Measurements from ENCODE around the gene MAP1LC3B2.
A peak's percentile ranks its signal among the peaks of the same experiment; 100 is the strongest.

Gene MAP1LC3B2

GRCh38 chr12:116532986-116533342, 26.2 kb upstream of the MAP1LC3B2 start:
- H3K36me3 Mint-ChIP-seq: no peaks in the 10 kb centered on the region
- peaks cover 46% of the 10 kb centered on the region for H3K4me1 Mint-ChIP-seq
- no peak for ATAC-seq
- peak overlapping the region; percentile 99 for H3K4me3 Mint-ChIP-seq
- no peaks in the 10 kb centered on the region for H3K9me3 Mint-ChIP-seq
- H3K27ac Mint-ChIP-seq: peak overlapping the region; percentile 81
- no peaks in the 10 kb centered on the region for H3K27me3 Mint-ChIP-seq

DNA sequence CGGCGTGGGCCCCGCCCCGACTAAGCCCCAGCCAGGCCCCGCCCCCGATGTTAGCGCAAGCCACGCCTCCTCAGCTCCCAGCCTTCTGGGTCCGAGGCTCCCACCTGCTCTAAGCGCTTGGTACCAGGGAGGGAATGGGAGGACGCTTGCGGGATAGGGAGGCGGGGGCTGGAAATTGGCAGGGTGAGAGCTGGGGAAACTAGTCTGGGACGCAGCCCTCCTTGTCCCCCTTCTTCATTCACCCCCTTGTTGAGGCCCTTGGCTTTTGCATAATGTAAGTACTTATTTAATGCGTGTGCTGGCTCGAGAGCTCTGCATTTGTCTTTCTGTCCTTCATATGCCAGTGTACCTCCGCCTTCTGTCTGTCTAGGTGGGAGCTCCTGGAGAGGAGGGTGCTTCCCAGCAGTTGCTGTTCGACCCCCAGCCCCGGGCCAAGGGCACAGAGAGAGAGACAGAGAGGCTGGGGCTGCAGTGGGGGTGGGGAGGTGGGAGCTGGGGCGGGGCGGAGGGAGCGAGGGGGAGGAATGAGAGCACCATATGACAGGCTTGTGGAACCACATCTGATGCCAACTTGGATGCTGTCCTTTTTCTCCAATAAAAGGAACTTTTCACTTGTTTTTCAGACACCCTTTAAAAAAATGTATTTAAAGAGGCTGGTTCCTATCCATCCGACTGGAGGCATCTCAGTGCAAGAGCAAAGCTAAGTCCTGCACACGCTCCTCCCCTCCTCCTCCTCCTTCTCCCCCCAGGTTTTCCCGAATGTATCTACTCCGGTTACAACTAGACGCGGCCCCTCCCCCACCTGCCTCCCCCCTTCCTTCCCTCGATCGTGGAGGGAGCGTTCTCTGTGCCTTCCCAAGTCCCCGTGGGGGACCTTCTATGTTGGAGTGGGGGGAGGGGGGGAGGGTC, 25.6 kb upstream of the MAP1LC3B2 start:
- peak; percentile 90 for ATAC-seq
- peak overlapping the region; percentile 81 for H3K27ac Mint-ChIP-seq
- no peaks in the 10 kb centered on the region for H3K27me3 Mint-ChIP-seq
- no peaks in the 10 kb centered on the region for H3K9me3 Mint-ChIP-seq
- H3K36me3 Mint-ChIP-seq: no peaks in the 10 kb centered on the region
- peak overlapping the region; percentile 99 for H3K4me3 Mint-ChIP-seq
- H3K4me1 Mint-ChIP-seq: peaks cover 53% of the 10 kb centered on the region

DNA sequence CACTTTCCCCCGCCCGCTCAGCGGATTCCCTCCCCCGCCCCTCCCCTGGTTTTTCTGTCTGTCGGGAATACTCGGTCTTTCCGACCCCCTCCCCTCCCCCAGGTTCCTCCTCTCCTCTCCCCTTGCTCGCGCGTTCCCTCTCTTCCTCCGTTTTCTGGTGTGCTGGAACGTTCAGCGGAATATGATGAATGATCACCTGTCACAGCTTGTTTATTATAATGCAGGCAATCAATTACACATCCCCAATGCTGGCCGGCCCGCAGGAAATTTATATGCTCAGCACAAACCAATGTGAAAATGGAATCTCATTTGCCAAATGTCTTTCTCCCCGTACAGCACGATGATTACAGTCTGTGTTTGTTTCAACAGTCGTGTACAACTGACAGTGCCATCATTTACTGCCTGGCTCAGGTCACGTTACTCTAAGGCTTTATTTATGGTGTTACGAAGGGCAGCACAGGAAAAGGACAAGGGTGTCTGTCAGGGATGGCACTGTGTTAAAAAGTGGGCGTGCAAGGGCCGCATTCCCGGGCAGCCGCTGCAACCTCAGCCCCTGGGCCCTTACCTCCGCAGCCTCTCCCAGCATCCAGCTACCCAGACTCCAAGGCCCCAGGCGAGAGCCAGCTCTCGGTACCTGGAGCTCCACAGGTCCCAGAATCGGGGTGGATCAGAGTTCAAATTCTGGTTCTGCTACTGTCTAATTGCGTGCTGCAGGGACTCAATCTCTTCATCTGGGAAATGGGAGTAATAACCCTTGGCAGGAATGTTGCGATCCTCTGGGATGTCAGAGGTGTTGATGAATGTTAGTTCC, 24.7 kb upstream of the MAP1LC3B2 start:
- H3K4me1 Mint-ChIP-seq: peaks cover 62% of the 10 kb centered on the region
- H3K36me3 Mint-ChIP-seq: no peaks in the 10 kb centered on the region
- peak overlapping the region; percentile 81 for H3K27ac Mint-ChIP-seq
- H3K27me3 Mint-ChIP-seq: no peaks in the 10 kb centered on the region
- H3K4me3 Mint-ChIP-seq: peak overlapping the region; percentile 99
- no peak for ATAC-seq
- H3K9me3 Mint-ChIP-seq: no peaks in the 10 kb centered on the region

DNA sequence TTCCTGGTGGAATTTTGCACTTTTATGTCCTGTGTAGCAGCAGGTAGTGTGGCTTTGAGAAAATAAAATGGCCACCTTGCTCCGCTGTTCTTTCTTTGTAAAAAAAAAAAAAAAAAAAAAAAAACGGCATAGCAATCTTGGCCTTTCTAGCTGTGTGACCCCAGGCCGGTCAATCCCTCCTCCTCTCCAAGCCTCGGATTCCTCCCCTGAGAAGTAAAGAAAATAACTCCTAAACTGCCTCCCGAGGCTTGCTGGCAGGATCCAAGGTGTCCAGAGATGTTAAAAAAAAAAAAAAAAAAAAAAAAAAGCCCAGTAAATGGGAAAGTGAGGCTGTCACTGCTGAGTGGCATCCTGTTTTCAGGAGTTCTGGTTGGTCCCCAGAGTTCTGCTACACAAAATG, 23.9 kb upstream of the MAP1LC3B2 start:
- peaks cover 69% of the 10 kb centered on the region for H3K4me1 Mint-ChIP-seq

GRCh38 chr12:116537101-116537904, 21.9 kb upstream of the MAP1LC3B2 start:
- peak overlapping the region; percentile 93 for H3K27ac Mint-ChIP-seq
- H3K36me3 Mint-ChIP-seq: no peaks in the 10 kb centered on the region
- peaks cover 75% of the 10 kb centered on the region for H3K4me1 Mint-ChIP-seq
- no peaks in the 10 kb centered on the region for H3K27me3 Mint-ChIP-seq
- peaks cover 3% of the 10 kb centered on the region for H3K9me3 Mint-ChIP-seq
- H3K4me3 Mint-ChIP-seq: peak overlapping the region; percentile 71
- peak; percentile 69 for ATAC-seq

More for the DNA sequence above, 23.9 kb upstream of the MAP1LC3B2 start:
- H3K27ac Mint-ChIP-seq: no peak overlapping the region
- H3K4me3 Mint-ChIP-seq: no peak overlapping the region
- no peaks in the 10 kb centered on the region for H3K9me3 Mint-ChIP-seq
- H3K36me3 Mint-ChIP-seq: no peaks in the 10 kb centered on the region
- no peaks in the 10 kb centered on the region for H3K27me3 Mint-ChIP-seq
- no peak for ATAC-seq

DNA sequence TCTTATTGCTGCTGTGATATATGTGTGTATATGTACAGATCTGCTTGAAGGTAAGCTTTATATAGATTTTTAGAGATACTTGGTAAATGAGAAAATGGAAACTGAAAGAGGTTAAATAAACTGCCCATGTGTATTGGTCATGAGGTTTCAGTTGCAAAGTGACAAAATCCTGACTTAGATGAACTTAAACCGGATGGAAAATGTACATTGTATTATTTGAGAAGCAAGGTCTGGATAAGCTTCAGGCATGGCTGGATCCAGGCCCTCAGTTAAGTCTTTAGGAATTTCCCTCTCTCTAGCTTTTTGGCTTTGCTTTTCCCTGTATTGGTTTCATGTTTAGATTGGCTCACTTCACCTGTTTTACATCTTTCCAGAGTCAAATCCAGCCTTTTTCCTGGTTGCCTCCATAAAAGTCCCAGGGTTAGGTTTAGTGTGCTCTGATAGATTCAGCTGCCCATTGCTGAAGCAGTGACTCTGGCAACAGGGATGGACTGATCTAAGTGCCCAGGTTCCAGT, 21.0 kb upstream of the MAP1LC3B2 start:
- Mint-ChIP-seq H3K9me3 (peaks cover 3% of the 10 kb centered on the region), H3K4me3 (peak overlapping the region; percentile 71), H3K4me1 (peaks cover 66% of the 10 kb centered on the region), H3K27me3 (no peaks in the 10 kb centered on the region), H3K27ac (peak overlapping the region; percentile 93), H3K36me3 (no peaks in the 10 kb centered on the region)
- ATAC-seq: peak; percentile 58

GRCh38 chr12:116538682-116539305, 20.4 kb upstream of the MAP1LC3B2 start:
- Mint-ChIP-seq H3K36me3 (no peaks in the 10 kb centered on the region), H3K9me3 (peaks cover 3% of the 10 kb centered on the region), H3K27ac (peak overlapping the region; percentile 93), H3K4me3 (peak overlapping the region; percentile 42), H3K4me1 (peaks cover 60% of the 10 kb centered on the region), H3K27me3 (no peaks in the 10 kb centered on the region)
- ATAC-seq: no peak

GRCh38 chr12:116539361-116539771, 19.8 kb upstream of the MAP1LC3B2 start:
- Mint-ChIP-seq H3K27ac (peak overlapping the region; percentile 93), H3K4me1 (peaks cover 57% of the 10 kb centered on the region), H3K36me3 (no peaks in the 10 kb centered on the region), H3K4me3 (no peak overlapping the region), H3K9me3 (peaks cover 3% of the 10 kb centered on the region), H3K27me3 (no peaks in the 10 kb centered on the region)
- ATAC-seq: no peak

- H3K4me3 Mint-ChIP-seq: no peak overlapping the region
- no peaks in the 10 kb centered on the region for H3K27me3 Mint-ChIP-seq
- H3K27ac Mint-ChIP-seq: peak overlapping the region; percentile 93
- no peaks in the 10 kb centered on the region for H3K36me3 Mint-ChIP-seq
- ATAC-seq: no peak
- peaks cover 51% of the 10 kb centered on the region for H3K4me1 Mint-ChIP-seq
- H3K9me3 Mint-ChIP-seq: peaks cover 3% of the 10 kb centered on the region
Measured at GRCh38 chr12:116539905-116540482, 19.2 kb upstream of the MAP1LC3B2 start.

DNA sequence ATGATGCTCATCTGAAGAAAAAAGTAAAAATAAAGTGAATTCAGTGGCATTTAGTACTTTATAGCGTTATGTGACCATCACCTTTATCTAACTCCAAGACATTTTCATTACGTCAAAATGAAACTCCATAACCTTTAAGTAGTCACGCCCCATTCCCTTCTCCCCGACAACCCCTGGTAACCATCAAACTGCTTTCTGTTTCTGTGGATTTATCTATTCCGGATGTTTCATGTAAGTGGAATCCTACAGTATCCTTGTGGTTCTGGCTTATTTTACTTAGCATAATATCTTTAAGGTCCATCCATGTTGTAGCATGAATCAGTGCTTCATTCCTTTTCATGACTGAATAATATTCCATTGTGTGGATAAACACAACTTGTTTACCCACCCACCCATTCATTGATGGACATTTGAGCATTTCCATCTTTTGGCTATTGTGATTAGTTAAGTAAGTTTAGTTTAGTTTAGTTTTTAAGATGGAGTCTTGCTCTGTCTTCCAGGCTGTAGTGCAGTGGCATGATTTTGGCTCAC, 18.5 kb upstream of the MAP1LC3B2 start:
- H3K27ac Mint-ChIP-seq: no peak overlapping the region
- no peak for ATAC-seq
- H3K4me1 Mint-ChIP-seq: peaks cover 51% of the 10 kb centered on the region
- H3K27me3 Mint-ChIP-seq: no peaks in the 10 kb centered on the region
- H3K9me3 Mint-ChIP-seq: peaks cover 3% of the 10 kb centered on the region
- no peak overlapping the region for H3K4me3 Mint-ChIP-seq
- no peaks in the 10 kb centered on the region for H3K36me3 Mint-ChIP-seq

GRCh38 chr12:116541547-116542344, 17.4 kb upstream of the MAP1LC3B2 start:
- no peak overlapping the region for H3K27ac Mint-ChIP-seq
- no peak overlapping the region for H3K4me3 Mint-ChIP-seq
- no peaks in the 10 kb centered on the region for H3K27me3 Mint-ChIP-seq
- no peak for ATAC-seq
- no peaks in the 10 kb centered on the region for H3K36me3 Mint-ChIP-seq
- peaks cover 42% of the 10 kb centered on the region for H3K4me1 Mint-ChIP-seq
- peaks cover 3% of the 10 kb centered on the region for H3K9me3 Mint-ChIP-seq

GRCh38 chr12:116542345-116542956, 16.7 kb upstream of the MAP1LC3B2 start:
- peaks cover 3% of the 10 kb centered on the region for H3K9me3 Mint-ChIP-seq
- no peak overlapping the region for H3K4me3 Mint-ChIP-seq
- H3K27me3 Mint-ChIP-seq: no peaks in the 10 kb centered on the region
- H3K27ac Mint-ChIP-seq: peak overlapping the region; percentile 59
- no peaks in the 10 kb centered on the region for H3K36me3 Mint-ChIP-seq
- peaks cover 42% of the 10 kb centered on the region for H3K4me1 Mint-ChIP-seq
- ATAC-seq: no peak

DNA sequence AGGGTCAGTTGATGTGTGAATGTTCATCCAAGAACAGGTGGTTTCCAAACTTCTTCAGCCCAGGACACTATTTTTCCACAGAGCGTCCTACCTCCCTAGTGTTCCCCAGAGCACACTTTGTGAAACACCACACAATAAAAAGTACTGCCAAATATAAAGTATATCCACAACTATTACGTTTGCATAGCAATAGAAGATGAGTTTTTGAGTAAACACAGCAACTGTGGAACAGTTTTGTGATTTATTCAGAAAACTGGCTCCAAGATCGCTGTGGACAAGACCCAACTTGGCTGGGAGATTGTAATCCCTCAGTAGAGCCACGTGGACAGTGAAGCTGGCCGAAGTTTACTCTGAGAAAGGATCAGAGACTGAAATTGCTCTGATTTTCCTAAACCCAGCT, 14.5 kb upstream of the MAP1LC3B2 start:
- no peak for ATAC-seq
- H3K27ac Mint-ChIP-seq: peak overlapping the region; percentile 24
- no peaks in the 10 kb centered on the region for H3K27me3 Mint-ChIP-seq
- H3K4me1 Mint-ChIP-seq: peaks cover 39% of the 10 kb centered on the region
- H3K36me3 Mint-ChIP-seq: no peaks in the 10 kb centered on the region
- no peak overlapping the region for H3K4me3 Mint-ChIP-seq
- H3K9me3 Mint-ChIP-seq: peaks cover 3% of the 10 kb centered on the region
